ENCODE data around the gene MSH5. TPM values are rescaled to one million over a fixed set of nuclear protein-coding genes. Genes with fewer than 3 reads are reported as not detected.

The MSH5 gene
- total and polyA plus RNA-seq, 2 of the 13 experiments (the other 11 are each of a cell fraction or from before 2014, with no cell fraction given) = 10.2 to 38.7 TPM

DNA sequence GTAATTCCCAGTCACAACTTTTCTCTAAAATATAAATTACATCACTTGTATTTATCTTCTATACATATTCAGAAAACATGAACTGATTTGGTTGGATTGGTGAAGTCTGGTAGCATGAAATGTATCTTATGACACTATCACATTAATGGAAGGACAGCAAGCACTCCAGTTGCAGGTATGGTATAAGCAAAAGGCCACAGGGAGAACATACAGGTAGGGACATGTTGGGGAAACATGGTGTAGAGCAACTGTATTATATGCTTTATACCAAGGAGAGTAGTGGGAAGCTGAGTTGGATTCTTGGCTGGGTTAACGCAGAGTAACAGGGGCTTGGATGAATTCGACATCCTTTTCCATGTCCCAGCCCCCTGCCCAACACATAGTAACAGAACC, 57.2 kb downstream of the MSH5 start:
- POLR2A ChIA-PET = interaction anchor here (1.1 to 4.3 kb wide), 7 partner anchors 9 to 59 kb away, joined by 3 to 77 read pairs (median 14); partner anchors contain the start of genes CLIC1, HSPA1A, HSPA1L and LSM2
- no peak for FAIRE-seq
- 100% methylated on average over 2 of the region's 2 CpGs for WGBS (ENCODE audit: low lambda C conversion rate)

More for the DNA sequence above, 57.2 kb downstream of the MSH5 start:
- H3K36me3 ChIP-seq (replicated peaks in 1 of 2; ENCODE audit: control insufficient read depth in 1 of 2, insufficient read depth in 2 of 2, low read length in 2 of 2) = peaks cover under 1 to 23% of the 10 kb centered on the region in 2 experiments; a peak in 4 of 5 replicates
- CTCF ChIA-PET (ENCODE audit: low intra/inter-chr PET ratio, low total read pairs) = no interaction called here
- BruUV-seq (replicated peaks) = no TSS peak
- H3K4me1 ChIP-seq (ENCODE audit: insufficient read depth, low read length) = peaks cover 25% of the 10 kb centered on the region
- no peaks in the 10 kb centered on the region for H3K9me3 ChIP-seq (ENCODE audit: low read length)
- H3K9ac ChIP-seq (ENCODE audit: insufficient read depth, low read depth, low read length) = no peak overlapping the region
- peaks cover 22% of the 10 kb centered on the region for H3K79me2 ChIP-seq (ENCODE audit: insufficient read depth, low read length)
- ATAC-seq = no peak
- in situ Hi-C loops (cut with HindIII; ENCODE audit: extremely low pct_ligation_motif_present, low pct_unique_long_range_greater_than_20kb) = no loop called here
- no peak overlapping the region for H3K27ac ChIP-seq (ENCODE audit: extremely low read length, insufficient read depth, low read length)
- no peak for DNase-seq (ENCODE audit: low spot score)
- no peaks in the 10 kb centered on the region; a peak in 1 of 5 replicates for H3K27me3 ChIP-seq (ENCODE audit: control insufficient read depth in 1 of 2, insufficient read depth in 2 of 2, low read length in 2 of 2)
- H4K20me1 ChIP-seq (ENCODE audit: insufficient read depth, low read length) = no peaks in the 10 kb centered on the region
- no peak overlapping the region for H3K4me3 ChIP-seq (replicated peaks in 1 of 3; ENCODE audit: insufficient read depth in 1 of 3, low read depth in 2 of 3, low read length in 3 of 3)
- intact Hi-C loops (cut with micrococcal nuclease; ENCODE audit: unreplicated experiment) = no loop called here
- no peak overlapping the region for H2AFZ ChIP-seq (ENCODE audit: low read length)
- TF ChIP-seq ZFP37 (CRISPR knock-in tag; IDR thresholded peaks at IDR 0.05; ENCODE audit: borderline replicate concordance) (no peak), ZEB1 (IDR thresholded peaks at IDR 0.05; ENCODE audit: insufficient replicate concordance, low read depth) (no peak), CC2D1A (CRISPR knock-in tag; IDR thresholded peaks at IDR 0.05) (no peak), ESRRA (CRISPR knock-in tag; IDR thresholded peaks at IDR 0.05; ENCODE audit: low read depth) (no peak), PPARG (CRISPR knock-in tag; conservative IDR thresholded peaks at IDR 0.05) (no peak), RBM22 (optimal IDR thresholded peaks at IDR 0.05; ENCODE audit: low read length) (no peak), RELA (CRISPR knock-in tag; IDR thresholded peaks at IDR 0.05) (no peak), JDP2 (CRISPR knock-in tag; IDR thresholded peaks at IDR 0.05; ENCODE audit: borderline replicate concordance) (no peak), RXRB (CRISPR knock-in tag; IDR thresholded peaks at IDR 0.05; ENCODE audit: borderline replicate concordance) (no peak), ZFP36 (IDR thresholded peaks at IDR 0.05; ENCODE audit: borderline replicate concordance, low read depth, low read length, partially characterized antibody) (no peak), MED1 (CRISPR knock-in tag; IDR thresholded peaks at IDR 0.05) (no peak)
- TF ChIP-seq, protein P1, sequence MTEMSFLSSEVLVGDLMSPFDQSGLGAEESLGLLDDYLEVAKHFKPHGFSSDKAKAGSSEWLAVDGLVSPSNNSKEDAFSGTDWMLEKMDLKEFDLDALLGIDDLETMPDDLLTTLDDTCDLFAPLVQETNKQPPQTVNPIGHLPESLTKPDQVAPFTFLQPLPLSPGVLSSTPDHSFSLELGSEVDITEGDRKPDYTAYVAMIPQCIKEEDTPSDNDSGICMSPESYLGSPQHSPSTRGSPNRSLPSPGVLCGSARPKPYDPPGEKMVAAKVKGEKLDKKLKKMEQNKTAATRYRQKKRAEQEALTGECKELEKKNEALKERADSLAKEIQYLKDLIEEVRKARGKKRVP (CRISPR knock-in tag; IDR thresholded peaks at IDR 0.05) = no peak
- TF ChIP-seq, protein P2, sequence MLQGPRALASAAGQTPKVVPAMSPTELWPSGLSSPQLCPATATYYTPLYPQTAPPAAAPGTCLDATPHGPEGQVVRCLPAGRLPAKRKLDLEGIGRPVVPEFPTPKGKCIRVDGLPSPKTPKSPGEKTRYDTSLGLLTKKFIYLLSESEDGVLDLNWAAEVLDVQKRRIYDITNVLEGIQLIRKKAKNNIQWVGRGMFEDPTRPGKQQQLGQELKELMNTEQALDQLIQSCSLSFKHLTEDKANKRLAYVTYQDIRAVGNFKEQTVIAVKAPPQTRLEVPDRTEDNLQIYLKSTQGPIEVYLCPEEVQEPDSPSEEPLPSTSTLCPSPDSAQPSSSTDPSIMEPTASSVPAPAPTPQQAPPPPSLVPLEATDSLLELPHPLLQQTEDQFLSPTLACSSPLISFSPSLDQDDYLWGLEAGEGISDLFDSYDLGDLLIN (CRISPR knock-in tag; IDR thresholded peaks at IDR 0.05; ENCODE audit: borderline replicate concordance) = no peak
- TF ChIP-seq, protein P3, sequence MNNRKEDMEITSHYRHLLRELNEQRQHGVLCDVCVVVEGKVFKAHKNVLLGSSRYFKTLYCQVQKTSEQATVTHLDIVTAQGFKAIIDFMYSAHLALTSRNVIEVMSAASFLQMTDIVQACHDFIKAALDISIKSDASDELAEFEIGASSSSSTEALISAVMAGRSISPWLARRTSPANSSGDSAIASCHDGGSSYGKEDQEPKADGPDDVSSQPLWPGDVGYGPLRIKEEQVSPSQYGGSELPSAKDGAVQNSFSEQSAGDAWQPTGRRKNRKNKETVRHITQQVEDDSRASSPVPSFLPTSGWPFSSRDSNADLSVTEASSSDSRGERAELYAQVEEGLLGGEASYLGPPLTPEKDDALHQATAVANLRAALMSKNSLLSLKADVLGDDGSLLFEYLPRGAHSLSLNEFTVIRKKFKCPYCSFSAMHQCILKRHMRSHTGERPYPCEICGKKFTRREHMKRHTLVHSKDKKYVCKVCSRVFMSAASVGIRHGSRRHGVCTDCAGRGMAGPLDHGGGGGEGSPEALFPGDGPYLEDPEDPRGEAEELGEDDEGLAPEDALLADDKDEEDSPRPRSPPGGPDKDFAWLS (CRISPR knock-in tag; IDR thresholded peaks at IDR 0.05; ENCODE audit: borderline replicate concordance) = no peak
- TF ChIP-seq, protein P4, sequence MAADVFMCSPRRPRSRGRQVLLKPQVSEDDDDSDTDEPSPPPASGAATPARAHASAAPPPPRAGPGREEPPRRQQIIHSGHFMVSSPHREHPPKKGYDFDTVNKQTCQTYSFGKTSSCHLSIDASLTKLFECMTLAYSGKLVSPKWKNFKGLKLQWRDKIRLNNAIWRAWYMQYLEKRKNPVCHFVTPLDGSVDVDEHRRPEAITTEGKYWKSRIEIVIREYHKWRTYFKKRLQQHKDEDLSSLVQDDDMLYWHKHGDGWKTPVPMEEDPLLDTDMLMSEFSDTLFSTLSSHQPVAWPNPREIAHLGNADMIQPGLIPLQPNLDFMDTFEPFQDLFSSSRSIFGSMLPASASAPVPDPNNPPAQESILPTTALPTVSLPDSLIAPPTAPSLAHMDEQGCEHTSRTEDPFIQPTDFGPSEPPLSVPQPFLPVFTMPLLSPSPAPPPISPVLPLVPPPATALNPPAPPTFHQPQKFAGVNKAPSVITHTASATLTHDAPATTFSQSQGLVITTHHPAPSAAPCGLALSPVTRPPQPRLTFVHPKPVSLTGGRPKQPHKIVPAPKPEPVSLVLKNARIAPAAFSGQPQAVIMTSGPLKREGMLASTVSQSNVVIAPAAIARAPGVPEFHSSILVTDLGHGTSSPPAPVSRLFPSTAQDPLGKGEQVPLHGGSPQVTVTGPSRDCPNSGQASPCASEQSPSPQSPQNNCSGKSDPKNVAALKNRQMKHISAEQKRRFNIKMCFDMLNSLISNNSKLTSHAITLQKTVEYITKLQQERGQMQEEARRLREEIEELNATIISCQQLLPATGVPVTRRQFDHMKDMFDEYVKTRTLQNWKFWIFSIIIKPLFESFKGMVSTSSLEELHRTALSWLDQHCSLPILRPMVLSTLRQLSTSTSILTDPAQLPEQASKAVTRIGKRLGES (CRISPR knock-in tag; IDR thresholded peaks at IDR 0.05; ENCODE audit: borderline replicate concordance) = no peak
- TF ChIP-seq, protein P5, sequence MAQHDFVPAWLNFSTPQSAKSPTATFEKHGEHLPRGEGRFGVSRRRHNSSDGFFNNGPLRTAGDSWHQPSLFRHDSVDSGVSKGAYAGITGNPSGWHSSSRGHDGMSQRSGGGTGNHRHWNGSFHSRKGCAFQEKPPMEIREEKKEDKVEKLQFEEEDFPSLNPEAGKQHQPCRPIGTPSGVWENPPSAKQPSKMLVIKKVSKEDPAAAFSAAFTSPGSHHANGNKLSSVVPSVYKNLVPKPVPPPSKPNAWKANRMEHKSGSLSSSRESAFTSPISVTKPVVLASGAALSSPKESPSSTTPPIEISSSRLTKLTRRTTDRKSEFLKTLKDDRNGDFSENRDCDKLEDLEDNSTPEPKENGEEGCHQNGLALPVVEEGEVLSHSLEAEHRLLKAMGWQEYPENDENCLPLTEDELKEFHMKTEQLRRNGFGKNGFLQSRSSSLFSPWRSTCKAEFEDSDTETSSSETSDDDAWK (CRISPR knock-in tag; IDR thresholded peaks at IDR 0.05) = no peak
- H3K4me2 ChIP-seq (ENCODE audit: low read depth, low read length) = no peak overlapping the region

All from HepG2 (cell line).